Nasal cavity respiratory epithelium epithelial cell of viscerocranial mucosa (primary cell): ENCODE data around the gene DNASE1L3. TPM values are rescaled to one million over a fixed set of nuclear protein-coding genes. Genes with fewer than 3 reads are reported as not detected.

Experiments
- total RNA-seq: library from RNA; depleted of rRNA; stranded (reverse); fragments of >200 nt; gene quantifications from 2 replicates; pipeline ENCODE4 v1.2.3, GENCODE V29; 2014

DNASE1L3 gene, protein sequence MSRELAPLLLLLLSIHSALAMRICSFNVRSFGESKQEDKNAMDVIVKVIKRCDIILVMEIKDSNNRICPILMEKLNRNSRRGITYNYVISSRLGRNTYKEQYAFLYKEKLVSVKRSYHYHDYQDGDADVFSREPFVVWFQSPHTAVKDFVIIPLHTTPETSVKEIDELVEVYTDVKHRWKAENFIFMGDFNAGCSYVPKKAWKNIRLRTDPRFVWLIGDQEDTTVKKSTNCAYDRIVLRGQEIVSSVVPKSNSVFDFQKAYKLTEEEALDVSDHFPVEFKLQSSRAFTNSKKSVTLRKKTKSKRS
- 0.34 and 11.7 TPM in 2 replicates for total RNA-seq

DNA sequence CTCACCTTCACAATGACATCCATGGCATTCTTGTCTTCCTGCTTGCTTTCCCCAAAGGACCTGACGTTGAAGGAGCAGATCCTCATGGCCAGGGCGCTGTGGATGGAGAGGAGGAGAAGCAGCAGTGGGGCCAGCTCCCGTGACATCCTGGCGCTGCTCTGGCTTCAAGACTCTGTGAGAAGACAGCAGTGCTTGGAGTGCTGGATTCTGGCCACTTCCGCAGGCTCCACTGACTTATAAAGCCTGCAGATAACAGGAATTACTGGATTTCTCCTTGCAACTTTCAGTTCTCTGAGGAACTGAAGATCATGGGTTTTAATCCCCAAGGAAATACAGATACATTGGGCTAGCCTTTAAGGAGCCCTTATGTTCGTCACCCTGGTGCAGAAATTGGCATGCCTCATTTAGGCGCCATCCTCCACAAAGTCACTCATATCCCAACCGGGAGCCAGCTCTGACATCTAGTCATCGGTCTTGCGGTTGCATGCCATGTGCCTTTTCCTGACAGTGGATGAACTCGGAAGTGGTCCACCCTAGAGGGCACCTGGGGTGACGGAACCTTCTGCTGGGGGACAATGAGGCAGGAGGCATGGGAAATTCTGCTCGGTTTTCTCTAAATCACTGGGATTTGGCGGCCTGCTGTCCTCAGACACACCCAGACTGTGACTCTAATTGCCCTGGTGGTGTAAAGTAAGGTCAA is at the start of gene DNASE1L3:
Gene DNASE1L3 (minus strand): TSS at position 212 of the 700 bp plus-strand sequence. CDS start 66 bp downstream, at position 146.

DNA sequence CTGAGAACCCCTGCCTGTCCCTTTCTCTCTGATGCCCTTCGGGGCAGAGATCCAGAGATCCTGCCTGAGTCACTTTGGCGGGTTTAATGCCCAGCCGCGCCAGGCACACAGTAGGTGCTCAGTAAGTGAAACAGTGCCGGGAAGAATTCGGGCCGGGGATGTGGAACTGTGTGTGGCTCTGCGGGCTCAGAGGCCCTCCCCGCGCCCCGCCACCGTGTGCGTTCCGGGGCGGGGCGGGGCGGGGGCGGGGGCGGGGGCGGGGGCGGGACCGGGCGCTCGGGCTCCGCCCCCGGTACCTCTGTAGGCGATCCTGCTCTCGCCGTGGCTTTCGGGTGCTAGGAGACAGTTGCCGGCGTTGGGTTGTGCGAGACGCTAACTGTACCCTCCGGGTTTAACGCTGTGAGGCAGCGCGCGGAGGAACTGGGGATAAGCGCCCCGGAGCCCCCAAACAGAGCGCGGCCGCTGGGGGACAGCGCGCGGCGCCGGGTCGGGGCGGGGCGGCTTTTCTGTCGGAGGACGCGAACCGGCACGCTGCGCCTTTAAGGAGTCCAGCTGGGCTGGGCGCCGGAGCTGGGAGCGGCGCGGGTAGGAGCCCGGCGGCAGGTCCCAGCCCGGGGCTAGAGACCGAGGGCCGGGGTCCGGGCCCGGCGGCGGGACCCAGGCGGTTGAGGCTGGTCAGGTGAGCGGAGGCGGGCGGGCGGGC is 26.6 kb upstream of the DNASE1L3 start, which contains the start of gene ABHD6:
Gene ABHD6 (plus strand): TSS at position 555 of the 703 bp plus-strand sequence. CDS start 18,795 bp downstream, outside the sequence.

Other genes starting within 250 kb of the DNASE1L3 start
- gene FLNB, start 202.6 kb downstream of the DNASE1L3 start, total RNA-seq, result 557 and 1,029 TPM in 2 replicates
- 9.9 and 28.0 TPM in 2 replicates for gene ABHD6, start 26.8 kb upstream of the DNASE1L3 start, total RNA-seq
- 20.6 and 26.0 TPM in 2 replicates for gene RPP14, start 95.3 kb upstream of the DNASE1L3 start, total RNA-seq
- 9.9 and 18.7 TPM in 2 replicates for gene HTD2, start 95.5 kb upstream of the DNASE1L3 start, total RNA-seq
- gene PXK, start 121.9 kb upstream of the DNASE1L3 start, total RNA-seq, result 21.9 and 37.6 TPM in 2 replicates
- gene PDHB, start 222.9 kb upstream of the DNASE1L3 start, total RNA-seq, result 36.2 and 51.5 TPM in 2 replicates